ENCODE measurements around the gene GHDC. TPM values are rescaled to one million over a fixed set of nuclear protein-coding genes. Genes with fewer than 3 reads are reported as not detected.

GHDC gene
- total and polyA plus RNA-seq, 2 of the 8 experiments (the other 6 are each of a cell fraction or from before 2014, with no cell fraction given) = 7.4 to 8.1 TPM

GRCh38 chr17:42177684-42178083, 16.6 kb downstream of the GHDC start (continued):
- TF ChIP-seq HDAC6 (IDR thresholded peaks at IDR 0.05; ENCODE audit: low read depth, low read length) = no peak
- TF ChIP-seq, protein P1, sequence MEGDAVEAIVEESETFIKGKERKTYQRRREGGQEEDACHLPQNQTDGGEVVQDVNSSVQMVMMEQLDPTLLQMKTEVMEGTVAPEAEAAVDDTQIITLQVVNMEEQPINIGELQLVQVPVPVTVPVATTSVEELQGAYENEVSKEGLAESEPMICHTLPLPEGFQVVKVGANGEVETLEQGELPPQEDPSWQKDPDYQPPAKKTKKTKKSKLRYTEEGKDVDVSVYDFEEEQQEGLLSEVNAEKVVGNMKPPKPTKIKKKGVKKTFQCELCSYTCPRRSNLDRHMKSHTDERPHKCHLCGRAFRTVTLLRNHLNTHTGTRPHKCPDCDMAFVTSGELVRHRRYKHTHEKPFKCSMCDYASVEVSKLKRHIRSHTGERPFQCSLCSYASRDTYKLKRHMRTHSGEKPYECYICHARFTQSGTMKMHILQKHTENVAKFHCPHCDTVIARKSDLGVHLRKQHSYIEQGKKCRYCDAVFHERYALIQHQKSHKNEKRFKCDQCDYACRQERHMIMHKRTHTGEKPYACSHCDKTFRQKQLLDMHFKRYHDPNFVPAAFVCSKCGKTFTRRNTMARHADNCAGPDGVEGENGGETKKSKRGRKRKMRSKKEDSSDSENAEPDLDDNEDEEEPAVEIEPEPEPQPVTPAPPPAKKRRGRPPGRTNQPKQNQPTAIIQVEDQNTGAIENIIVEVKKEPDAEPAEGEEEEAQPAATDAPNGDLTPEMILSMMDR (IDR thresholded peaks at IDR 0.05; ENCODE audit: control extremely low read depth in 1 of 3, insufficient read depth in 1 of 3, low read depth in 1 of 3, low read length in 3 of 3) = no peak
